Raji (cell line): ENCODE measurements around the gene ECSIT.

Experiments used
- POLR2A ChIP-seq: IDR thresholded peaks from 2 replicates; pipeline ENCODE4 v1.6.1; 2011; ENCODE audit warnings: low read depth, low read length, control low read depth; ENCODE audit not compliant: insufficient read depth

The ECSIT gene

GRCh38 chr19:11465600-11465999 lies 63.3 kb downstream of the ECSIT start:
- TF ChIP-seq POLR2A = no peak

- TF ChIP-seq POLR2A = no peak
These were observed 64.3 kb downstream of the ECSIT start for GRCh38 chr19:11464333-11465265.

GRCh38 chr19:11463391-11463790 lies 65.5 kb downstream of the ECSIT start:
- no peak for TF ChIP-seq POLR2A

GRCh38 chr19:11461453-11461852 lies 67.5 kb downstream of the ECSIT start:
- TF ChIP-seq POLR2A = no peak

GRCh38 chr19:11460207-11460606 lies 68.7 kb downstream of the ECSIT start:
- TF ChIP-seq POLR2A = no peak

- no peak for TF ChIP-seq POLR2A
These were observed 70.6 kb downstream of the ECSIT start for GRCh38 chr19:11458236-11458900.

- no peak for TF ChIP-seq POLR2A
These were observed 71.1 kb downstream of the ECSIT start for GRCh38 chr19:11457831-11458230.

GRCh38 chr19:11457115-11457514 lies 71.8 kb downstream of the ECSIT start:
- no peak for TF ChIP-seq POLR2A

- TF ChIP-seq POLR2A = no peak
These were observed 72.3 kb downstream of the ECSIT start for GRCh38 chr19:11456659-11457058.
